GM12878 (cell line): ENCODE data around the gene RYR2. TPM values are rescaled to one million over a fixed set of nuclear protein-coding genes. Genes with fewer than 3 reads are reported as not detected.

Source experiments
- ATAC-seq: fragments of 200-7000 bp; cut with Tn5 transposase; 3 replicates; pipeline ENCODE4 v1.9.1; 2020; ENCODE audit warnings: mild to moderate bottlenecking, moderate library complexity
- BruUV-seq: library from RNA; stranded (reverse); fragments of 400-500 nt; replicated peaks from 2 replicates; lab custom pipeline; 2021; lab: Mats Ljungman, UMichigan
- CTCF ChIA-PET: fragments of 300-600 bp; sonication (Branson Sonifier 250); formaldehyde crosslinking; extraction: SDS; loops from one replicate; lab custom pipeline; 2021; ENCODE audit warnings: inconsistent platforms; lab: Yijun Ruan, JAX
- POLR2A ChIA-PET: fragments of 350-600 bp; formaldehyde crosslinking; extraction: SDS; loops from one replicate; lab custom pipeline; 2021; ENCODE audit warnings: inconsistent platforms; lab: Charles Lee
- RAD21 ChIA-PET: fragments of 300-600 bp; sonication (Branson Sonifier 250); formaldehyde crosslinking; loops from one replicate; lab custom pipeline; 2023; ENCODE audit warnings: antibody characterized with exemption; ENCODE audit not compliant: unreplicated experiment; lab: Charles Lee
- SMC1A ChIA-PET: fragments of 300-600 bp; sonication (Branson Sonifier 250); formaldehyde crosslinking; loops from one replicate; lab custom pipeline; 2023; ENCODE audit not compliant: unreplicated experiment, uncharacterized antibody; lab: Charles Lee
- DNase-seq: peaks from one replicate; pipeline ENCODE4 v3.0.0-alpha.2; 2011; ENCODE audit warnings: low read depth, low spot score
- FAIRE-seq: peaks from 3 replicates; lab custom pipeline; 2011; peaks lifted over from hg19 to GRCh38; lab: Jason Lieb, UNC
- H2AFZ ChIP-seq: 2 replicates; pipeline ENCODE4 v1.6.0; 2011; ENCODE audit warnings: low read depth, low read length, control low read depth; ENCODE audit not compliant: control insufficient read depth
- H3K27ac ChIP-seq: 2 replicates; pipeline ENCODE4 v1.5.1; 2011; ENCODE audit warnings: control low read depth; ENCODE audit not compliant: control insufficient read depth, insufficient read depth
- H3K27me3 ChIP-seq, 2 experiments: replicated peaks in 1 of 2; 2 replicates each; pipeline versions ENCODE4 v1.6.0 to v1.6.1; 2011; ENCODE audit warnings: low read length in 1 of 2; ENCODE audit not compliant: control insufficient read depth in 2 of 2, insufficient read depth in 2 of 2
- H3K36me3 ChIP-seq, 2 experiments: 2 replicates each; pipeline ENCODE4 v1.5.1; 2011; ENCODE audit warnings: low read length in 1 of 2; ENCODE audit not compliant: control insufficient read depth in 2 of 2, insufficient read depth in 2 of 2
- H3K4me1 ChIP-seq: 2 replicates; pipeline ENCODE4 v1.6.1; 2011; ENCODE audit warnings: mild to moderate bottlenecking, low read length, moderate library complexity, mixed read lengths; ENCODE audit not compliant: control insufficient read depth, insufficient read depth
- H3K4me2 ChIP-seq: 2 replicates; pipeline ENCODE4 v1.6.0; 2011; ENCODE audit warnings: control low read depth; ENCODE audit not compliant: control insufficient read depth, insufficient read depth
- H3K4me3 ChIP-seq: fragments of 200-600 bp; sonication (generic); 2 replicates; pipeline ENCODE4 v1.5.1; 2016
- H3K79me2 ChIP-seq: 2 replicates; pipeline ENCODE4 v1.6.0; 2011; ENCODE audit warnings: low read length; ENCODE audit not compliant: control insufficient read depth, insufficient read depth
- H3K9ac ChIP-seq: 2 replicates; pipeline ENCODE4 v1.8.0; 2011; ENCODE audit warnings: low read length, control low read depth, mixed read lengths; ENCODE audit not compliant: control insufficient read depth, insufficient read depth
- H3K9me3 ChIP-seq: replicated peaks from 3 replicates; pipeline ENCODE4 v1.5.1; 2011; ENCODE audit warnings: mild to moderate bottlenecking, low read length; ENCODE audit not compliant: control insufficient read depth, insufficient read depth
- H4K20me1 ChIP-seq: 2 replicates; pipeline ENCODE4 v1.6.0; 2011; ENCODE audit not compliant: control insufficient read depth, insufficient read depth
- EGR1 ChIP-seq, 2 experiments: IDR thresholded peaks; 1 replicate in 1 of 2; 2 replicates in 1 of 2; pipeline ENCODE4 v1.6.1; 2011 to 2012; ENCODE audit warnings: low read depth in 2 of 2, low read length in 2 of 2, borderline replicate concordance in 1 of 2, mild to moderate bottlenecking in 1 of 2, moderate library complexity in 1 of 2
- HDGF ChIP-seq: fragments of 450-650 bp; IDR thresholded peaks from 2 replicates; pipeline ENCODE4 v1.6.1; 2016; ENCODE audit warnings: antibody characterized with exemption
- IKZF1 ChIP-seq: fragments of 450-650 bp; conservative IDR thresholded peaks from 2 replicates; pipeline ENCODE4 v1.6.1; 2017; ENCODE audit warnings: antibody characterized with exemption, mild to moderate bottlenecking
- KAT2A ChIP-seq: conservative IDR thresholded peaks from 2 replicates; pipeline ENCODE4 v1.6.1; 2011; ENCODE audit warnings: low read depth, low read length; ENCODE audit not compliant: control insufficient read depth
- POLR2AphosphoS5 ChIP-seq: IDR thresholded peaks from 2 replicates; pipeline ENCODE4 v1.6.1; 2011; ENCODE audit warnings: mild to moderate bottlenecking, low read length, inconsistent platforms
- SMAD1 ChIP-seq: fragments of 450-650 bp; IDR thresholded peaks from 2 replicates; pipeline ENCODE4 v1.6.1; 2018; ENCODE audit warnings: mild to moderate bottlenecking, low read depth; ENCODE audit not compliant: partially characterized antibody
- SMAD5 ChIP-seq: IDR thresholded peaks from 2 replicates; pipeline ENCODE4 v1.6.1; 2016; ENCODE audit warnings: antibody characterized with exemption, low read depth
- SP1 ChIP-seq: IDR thresholded peaks from one replicate; pipeline ENCODE4 v1.6.1; 2011; ENCODE audit warnings: low read depth, low read length
- STAT3 ChIP-seq: IDR thresholded peaks from 2 replicates; pipeline ENCODE4 v1.6.1; 2011; ENCODE audit warnings: low read depth, low read length, improper control_type of control experiment
- WRNIP1 ChIP-seq: IDR thresholded peaks from 2 replicates; pipeline ENCODE4 v1.6.1; 2011; ENCODE audit warnings: low read depth, low read length, improper control_type of control experiment, borderline replicate concordance
- ZNF274 ChIP-seq: IDR thresholded peaks from one replicate; pipeline ENCODE4 v1.8.0; 2011; ENCODE audit not compliant: insufficient read length, insufficient read depth
- WGBS: methylation state at CpG from one replicate; pipeline ENCODE4 v1.1.6; 2016; ENCODE audit warnings: low lambda C conversion rate; ENCODE audit not compliant: insufficient replicate concordance, insufficient coverage; ENCODE audit errors: missing lambda C conversion rate; 5-methylcytosine and 5-hydroxymethylcytosine counted together
- in situ Hi-C: fragments of 300-500 bp; cut with MboI; formaldehyde crosslinking; loops from 9 replicates; pipeline ENCODE4 v1.14.3; 2018; ENCODE audit warnings: mixed read lengths
- intact Hi-C: fragments of 100-400 bp; cut with micrococcal nuclease; formaldehyde crosslinking; loops from one replicate; pipeline ENCODE4 v1.14.2; 2022; ENCODE audit not compliant: unreplicated experiment
- polyA plus RNA-seq, 11 experiments: library from polyadenylated mRNA; depleted of rRNA in 4 of 11; unstranded in 6 of 11; stranded (reverse) in 5 of 11; fragments of >200 nt; fragmentation: Nextera tagmentation in 4 of 11; fragmentation: Illumina TruSeq in 1 of 11; extraction: Ambion mirVana in 4 of 11; extraction: Trizol in 1 of 11; gene quantifications; 1 replicate in 1 of 11; 2 replicates in 10 of 11; pipeline versions ENCODE4 v1.2.1 to v1.2.3, GENCODE V29; 2011 to 2016; ENCODE audit warnings: inconsistent platforms in 2 of 11, missing spikeins in 2 of 11, low read depth in 1 of 11
- total RNA-seq, 4 experiments: library from RNA; depleted of rRNA in 3 of 4; stranded (reverse); fragments of >200 nt in 3 of 4; fragmentation: Illumina TruSeq in 1 of 4; extraction: Trizol in 1 of 4; gene quantifications; 2 replicates each; pipeline versions ENCODE4 v1.2.1 to v1.2.3, GENCODE V29; 2013 to 2021
- TF ChIP-seq, protein P1 (sequence below): IDR thresholded peaks from 2 replicates; pipeline ENCODE4 v1.6.1; 2012; ENCODE audit warnings: improper control_type of control experiment, low read depth, low read length; ENCODE audit not compliant: insufficient replicate concordance
- TF ChIP-seq, protein P2 (sequence below), 3 experiments: IDR thresholded peaks in 2 of 3; conservative IDR thresholded peaks in 1 of 3; 2 replicates each; pipeline ENCODE4 v1.5.1; 2011; ENCODE audit warnings: low read depth in 3 of 3, low read length in 3 of 3, mild to moderate bottlenecking in 3 of 3, control low read depth in 2 of 3, moderate library complexity in 2 of 3, inconsistent platforms in 1 of 3, mixed read lengths in 1 of 3; ENCODE audit not compliant: control insufficient read depth in 2 of 3, insufficient read depth in 1 of 3; ENCODE audit errors: extremely low read depth in 1 of 3

RYR2 gene
- total and polyA plus RNA-seq, 10 of the 15 experiments (the other 5 are each of a cell fraction or from before 2014, with no cell fraction given) = 0.01 to 0.04 TPM; not detected in 8

GRCh38 chr1:237007147-237007881 is 34.7 kb upstream of the RYR2 start:
- ChIA-PET SMC1A (no interaction called here), RAD21 (no interaction called here), CTCF (no interaction called here), POLR2A (no interaction called here)
- no peak overlapping the region for H3K4me3 ChIP-seq
- H3K79me2 ChIP-seq = no peaks in the 10 kb centered on the region
- no peaks in the 10 kb centered on the region for H4K20me1 ChIP-seq
- H2AFZ ChIP-seq = no peak overlapping the region
- intact Hi-C loops (no loop called here), in situ Hi-C loops (no loop called here)
- no peaks in the 10 kb centered on the region for H3K9me3 ChIP-seq
- TF ChIP-seq SP1 = no peak
- TF ChIP-seq HDGF = no peak
- no peak for TF ChIP-seq EGR1 (IDR thresholded peaks at IDR 0.05; ENCODE audit: borderline replicate concordance in 1 of 2, low read depth in 2 of 2, low read length in 2 of 2)
- no peak for TF ChIP-seq SMAD1
- TF ChIP-seq ZNF274 = no peak
- TF ChIP-seq KAT2A = no peak
- no peak for TF ChIP-seq STAT3
- TF ChIP-seq IKZF1 = no peak
- TF ChIP-seq, protein P1, sequence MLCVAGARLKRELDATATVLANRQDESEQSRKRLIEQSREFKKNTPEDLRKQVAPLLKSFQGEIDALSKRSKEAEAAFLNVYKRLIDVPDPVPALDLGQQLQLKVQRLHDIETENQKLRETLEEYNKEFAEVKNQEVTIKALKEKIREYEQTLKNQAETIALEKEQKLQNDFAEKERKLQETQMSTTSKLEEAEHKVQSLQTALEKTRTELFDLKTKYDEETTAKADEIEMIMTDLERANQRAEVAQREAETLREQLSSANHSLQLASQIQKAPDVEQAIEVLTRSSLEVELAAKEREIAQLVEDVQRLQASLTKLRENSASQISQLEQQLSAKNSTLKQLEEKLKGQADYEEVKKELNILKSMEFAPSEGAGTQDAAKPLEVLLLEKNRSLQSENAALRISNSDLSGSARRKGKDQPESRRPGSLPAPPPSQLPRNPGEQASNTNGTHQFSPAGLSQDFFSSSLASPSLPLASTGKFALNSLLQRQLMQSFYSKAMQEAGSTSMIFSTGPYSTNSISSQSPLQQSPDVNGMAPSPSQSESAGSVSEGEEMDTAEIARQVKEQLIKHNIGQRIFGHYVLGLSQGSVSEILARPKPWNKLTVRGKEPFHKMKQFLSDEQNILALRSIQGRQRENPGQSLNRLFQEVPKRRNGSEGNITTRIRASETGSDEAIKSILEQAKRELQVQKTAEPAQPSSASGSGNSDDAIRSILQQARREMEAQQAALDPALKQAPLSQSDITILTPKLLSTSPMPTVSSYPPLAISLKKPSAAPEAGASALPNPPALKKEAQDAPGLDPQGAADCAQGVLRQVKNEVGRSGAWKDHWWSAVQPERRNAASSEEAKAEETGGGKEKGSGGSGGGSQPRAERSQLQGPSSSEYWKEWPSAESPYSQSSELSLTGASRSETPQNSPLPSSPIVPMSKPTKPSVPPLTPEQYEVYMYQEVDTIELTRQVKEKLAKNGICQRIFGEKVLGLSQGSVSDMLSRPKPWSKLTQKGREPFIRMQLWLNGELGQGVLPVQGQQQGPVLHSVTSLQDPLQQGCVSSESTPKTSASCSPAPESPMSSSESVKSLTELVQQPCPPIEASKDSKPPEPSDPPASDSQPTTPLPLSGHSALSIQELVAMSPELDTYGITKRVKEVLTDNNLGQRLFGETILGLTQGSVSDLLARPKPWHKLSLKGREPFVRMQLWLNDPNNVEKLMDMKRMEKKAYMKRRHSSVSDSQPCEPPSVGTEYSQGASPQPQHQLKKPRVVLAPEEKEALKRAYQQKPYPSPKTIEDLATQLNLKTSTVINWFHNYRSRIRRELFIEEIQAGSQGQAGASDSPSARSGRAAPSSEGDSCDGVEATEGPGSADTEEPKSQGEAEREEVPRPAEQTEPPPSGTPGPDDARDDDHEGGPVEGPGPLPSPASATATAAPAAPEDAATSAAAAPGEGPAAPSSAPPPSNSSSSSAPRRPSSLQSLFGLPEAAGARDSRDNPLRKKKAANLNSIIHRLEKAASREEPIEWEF = no peak
- TF ChIP-seq, protein P2, sequence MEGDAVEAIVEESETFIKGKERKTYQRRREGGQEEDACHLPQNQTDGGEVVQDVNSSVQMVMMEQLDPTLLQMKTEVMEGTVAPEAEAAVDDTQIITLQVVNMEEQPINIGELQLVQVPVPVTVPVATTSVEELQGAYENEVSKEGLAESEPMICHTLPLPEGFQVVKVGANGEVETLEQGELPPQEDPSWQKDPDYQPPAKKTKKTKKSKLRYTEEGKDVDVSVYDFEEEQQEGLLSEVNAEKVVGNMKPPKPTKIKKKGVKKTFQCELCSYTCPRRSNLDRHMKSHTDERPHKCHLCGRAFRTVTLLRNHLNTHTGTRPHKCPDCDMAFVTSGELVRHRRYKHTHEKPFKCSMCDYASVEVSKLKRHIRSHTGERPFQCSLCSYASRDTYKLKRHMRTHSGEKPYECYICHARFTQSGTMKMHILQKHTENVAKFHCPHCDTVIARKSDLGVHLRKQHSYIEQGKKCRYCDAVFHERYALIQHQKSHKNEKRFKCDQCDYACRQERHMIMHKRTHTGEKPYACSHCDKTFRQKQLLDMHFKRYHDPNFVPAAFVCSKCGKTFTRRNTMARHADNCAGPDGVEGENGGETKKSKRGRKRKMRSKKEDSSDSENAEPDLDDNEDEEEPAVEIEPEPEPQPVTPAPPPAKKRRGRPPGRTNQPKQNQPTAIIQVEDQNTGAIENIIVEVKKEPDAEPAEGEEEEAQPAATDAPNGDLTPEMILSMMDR (IDR thresholded peaks at IDR 0.05 in 2 of 3, conservative IDR thresholded peaks at IDR 0.05 in 1 of 3; ENCODE audit: control insufficient read depth in 2 of 3, extremely low read depth in 1 of 3, insufficient read depth in 1 of 3, low read depth in 3 of 3, low read length in 3 of 3) = no peak
- no peak for TF ChIP-seq WRNIP1
- TF ChIP-seq POLR2AphosphoS5 = no peak
- no peak for TF ChIP-seq SMAD5
- no peaks in the 10 kb centered on the region for H3K36me3 ChIP-seq
- WGBS = 31% methylated on average over 14 of the region's 14 CpGs
- no TSS peak for BruUV-seq
- ATAC-seq (no peak), DNase-seq (no peak), FAIRE-seq (no peak)
- no peaks in the 10 kb centered on the region; a peak in 1 of 4 replicates for H3K27me3 ChIP-seq
- no peak overlapping the region for H3K9ac ChIP-seq
- no peak overlapping the region for H3K27ac ChIP-seq
- H3K4me1 ChIP-seq = no peaks in the 10 kb centered on the region
- H3K4me2 ChIP-seq = no peak overlapping the region
